Neural progenitor cell (in vitro differentiated cells): ENCODE results near the gene SELENOS.

Experiments used
- CTCF ChIP-seq: fragments of 200-600 bp; sonication (generic); IDR thresholded peaks from 2 replicates; pipeline ENCODE4 v1.5.1; 2017; ENCODE audit warnings: antibody characterized with exemption, mild to moderate bottlenecking
- EZH2 ChIP-seq: fragments of 200-600 bp; sonication (generic); IDR thresholded peaks from 2 replicates; pipeline ENCODE4 v1.6.1; 2017; ENCODE audit warnings: antibody characterized with exemption, mild to moderate bottlenecking, moderate library complexity
- EZH2phosphoT487 ChIP-seq: fragments of 200-600 bp; sonication (generic); IDR thresholded peaks from 2 replicates; pipeline ENCODE4 v1.6.1; 2017; ENCODE audit warnings: antibody characterized with exemption

GRCh38 chr15:101239724-101240136, 37.6 kb downstream of the SELENOS start:
- no peak for TF ChIP-seq EZH2
- TF ChIP-seq CTCF = no peak
- no peak for TF ChIP-seq EZH2phosphoT487
